GM19397 (cell line): Measurements from ENCODE around the gene KCNK4.
"Not testable (repeated sequence)": the region's sequence is repeated elsewhere in the genome, so short reads cannot be mapped to it uniquely, and the experiment has no call there.

Experiments
- ATAC-seq: cut with Tn5 transposase; IDR thresholded peaks from one replicate; pipeline ENCODE4 v1.9.1; 2021; ENCODE audit warnings: mild to moderate bottlenecking, moderate library complexity; ENCODE audit not compliant: unreplicated experiment

KCNK4 gene

GRCh38 chr11:64322925-64323260 is 31.8 kb downstream of the KCNK4 start:
- ATAC-seq: no peak

GRCh38 chr11:64323373-64323772 is 32.3 kb downstream of the KCNK4 start:
- ATAC-seq: no peak

- ATAC-seq: not testable (repeated sequence)
Measured at GRCh38 chr11:64323984-64324383, 32.9 kb downstream of the KCNK4 start.

GRCh38 chr11:64324692-64325469 is 33.8 kb downstream of the KCNK4 start:
- ATAC-seq: no peak

- no peak for ATAC-seq
Measured at GRCh38 chr11:64327375-64327774, 36.3 kb downstream of the KCNK4 start.

- ATAC-seq: no peak
Measured at GRCh38 chr11:64327993-64328392, 36.9 kb downstream of the KCNK4 start.

GRCh38 chr11:64330888-64331287 is 39.8 kb downstream of the KCNK4 start:
- ATAC-seq: no peak

GRCh38 chr11:64331569-64332371 is 40.7 kb downstream of the KCNK4 start:
- ATAC-seq: no peak

- ATAC-seq: no peak
Measured at GRCh38 chr11:64333556-64333955, 42.5 kb downstream of the KCNK4 start.

GRCh38 chr11:64334764-64335735 is 43.9 kb downstream of the KCNK4 start:
- peak; percentile 83 for ATAC-seq

GRCh38 chr11:64337538-64338249 is 46.6 kb downstream of the KCNK4 start:
- ATAC-seq: no peak

- no peak for ATAC-seq
Measured at GRCh38 chr11:64338716-64339115, 47.6 kb downstream of the KCNK4 start.

GRCh38 chr11:64339286-64339685 is 48.2 kb downstream of the KCNK4 start:
- no peak for ATAC-seq

GRCh38 chr11:64339754-64340408 is 48.8 kb downstream of the KCNK4 start, which contains the start of gene CCDC88B:
Gene CCDC88B (plus strand): TSS chr11:64340204. CDS start chr11:64340267, 63 bp downstream.
- peak; percentile 64 for ATAC-seq

GRCh38 chr11:64340671-64341335 is 49.7 kb downstream of the KCNK4 start:
- ATAC-seq: peak; percentile 36

- ATAC-seq: no peak
Measured at GRCh38 chr11:64341429-64341828, 50.3 kb downstream of the KCNK4 start.

GRCh38 chr11:64341851-64342791 is 51.0 kb downstream of the KCNK4 start:
- no peak for ATAC-seq
